ENCODE data around the gene ADIG. TPM values are rescaled to one million over a fixed set of nuclear protein-coding genes. Genes with fewer than 3 reads are reported as not detected.

ADIG gene
- total RNA-seq, 4 donors from 2014 or later: not detected

DNA sequence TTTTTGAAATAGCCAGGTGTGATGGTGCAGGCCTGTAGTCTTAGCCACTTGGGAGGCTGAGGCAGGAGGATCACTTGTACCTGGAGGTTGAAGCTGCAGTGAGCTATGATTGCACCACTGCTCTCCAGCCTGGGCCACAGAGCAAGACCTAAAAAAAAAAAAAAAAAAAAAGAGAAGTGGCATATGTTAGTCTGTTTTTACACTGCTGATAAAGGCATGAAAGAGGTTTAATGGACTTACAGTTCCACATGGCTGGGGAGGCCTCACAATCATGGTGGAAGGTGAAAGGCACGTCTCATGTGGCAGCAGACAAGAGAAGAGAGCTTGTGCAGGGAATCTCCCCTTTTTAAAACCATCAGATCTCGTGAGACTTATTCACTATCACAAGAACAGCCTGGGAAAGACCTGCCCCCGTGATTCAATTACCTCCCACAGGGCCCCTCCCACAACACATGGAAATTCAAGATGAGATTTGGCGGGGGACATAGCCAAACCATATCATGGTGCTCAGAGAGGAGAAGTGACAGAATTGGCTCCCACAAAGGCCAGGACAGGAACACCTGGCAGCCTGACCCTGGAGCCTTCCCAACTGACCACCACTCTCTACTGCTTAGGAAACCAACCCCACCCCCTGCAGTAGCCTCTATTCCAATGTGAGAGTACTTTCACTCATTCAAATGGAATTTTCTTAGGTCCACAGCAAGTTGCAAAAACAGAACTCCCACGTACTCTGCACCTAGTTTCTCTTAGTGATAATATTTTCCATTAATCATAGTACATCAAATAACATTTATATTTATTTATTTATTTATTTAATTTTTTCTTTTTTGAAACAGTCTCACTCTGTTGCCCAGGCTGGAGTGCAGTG is 50.4 kb downstream of the ADIG start:
- intact Hi-C loops (cut with DNase I): no loop called here

DNA sequence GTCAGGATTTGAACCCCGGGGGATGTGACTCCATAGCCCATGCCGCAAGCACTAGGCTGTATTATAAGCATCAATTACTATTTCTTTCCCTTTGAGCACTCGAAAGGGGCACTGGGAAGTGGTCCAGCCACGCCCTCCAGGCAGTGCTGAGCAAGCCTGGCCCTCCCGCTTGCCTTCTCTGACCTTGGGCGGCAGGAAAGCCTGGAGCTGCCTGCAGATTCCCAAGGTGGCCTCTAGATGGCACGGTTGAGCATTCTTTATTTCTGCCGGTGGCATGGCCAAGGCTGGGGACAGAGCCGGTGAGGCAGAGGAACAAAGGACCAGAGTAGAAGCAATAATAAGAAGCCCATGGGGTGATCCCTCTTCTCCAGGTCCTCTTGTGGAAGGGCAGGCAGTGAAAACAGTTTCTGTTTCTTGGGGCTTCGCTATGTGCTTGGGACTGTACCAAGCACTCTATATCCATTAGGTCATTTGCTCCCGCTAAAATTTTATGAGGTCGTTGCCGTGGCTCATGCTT is 52.6 kb downstream of the ADIG start:
- Histone ChIP-seq H3K36me3 (no peaks in the 10 kb centered on the region), H3K27me3 (peaks cover 0 to 44% (median 2%) of the 10 kb centered on the region in 4 donors), H3K27ac (replicated peaks in 1 of 4) (no peak overlapping the region), H3K9me3 (no peaks in the 10 kb centered on the region), H3K4me3 (no peak overlapping the region), H3K4me1 (peaks cover 0 to 6% (median 0%) of the 10 kb centered on the region in 4 donors)
- intact Hi-C loops (cut with DNase I): no loop called here
- 47% methylated on average over 11 of the region's 13 CpGs for WGBS
- no peak for DNase-seq (ENCODE audit: extremely low spot score)
- TF ChIP-seq POLR2AphosphoS5 (IDR thresholded peaks at IDR 0.05): no peak
- TF ChIP-seq, protein P1, sequence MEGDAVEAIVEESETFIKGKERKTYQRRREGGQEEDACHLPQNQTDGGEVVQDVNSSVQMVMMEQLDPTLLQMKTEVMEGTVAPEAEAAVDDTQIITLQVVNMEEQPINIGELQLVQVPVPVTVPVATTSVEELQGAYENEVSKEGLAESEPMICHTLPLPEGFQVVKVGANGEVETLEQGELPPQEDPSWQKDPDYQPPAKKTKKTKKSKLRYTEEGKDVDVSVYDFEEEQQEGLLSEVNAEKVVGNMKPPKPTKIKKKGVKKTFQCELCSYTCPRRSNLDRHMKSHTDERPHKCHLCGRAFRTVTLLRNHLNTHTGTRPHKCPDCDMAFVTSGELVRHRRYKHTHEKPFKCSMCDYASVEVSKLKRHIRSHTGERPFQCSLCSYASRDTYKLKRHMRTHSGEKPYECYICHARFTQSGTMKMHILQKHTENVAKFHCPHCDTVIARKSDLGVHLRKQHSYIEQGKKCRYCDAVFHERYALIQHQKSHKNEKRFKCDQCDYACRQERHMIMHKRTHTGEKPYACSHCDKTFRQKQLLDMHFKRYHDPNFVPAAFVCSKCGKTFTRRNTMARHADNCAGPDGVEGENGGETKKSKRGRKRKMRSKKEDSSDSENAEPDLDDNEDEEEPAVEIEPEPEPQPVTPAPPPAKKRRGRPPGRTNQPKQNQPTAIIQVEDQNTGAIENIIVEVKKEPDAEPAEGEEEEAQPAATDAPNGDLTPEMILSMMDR (IDR thresholded peaks at IDR 0.05): peak; percentile 59 to 95 (median 73)
- TF ChIP-seq POLR2A (IDR thresholded peaks at IDR 0.05; ENCODE audit: low read depth): no peak

More for the DNA sequence above, 50.4 kb downstream of the ADIG start:
- Histone ChIP-seq H3K4me3 (no peak overlapping the region), H3K36me3 (no peaks in the 10 kb centered on the region), H3K27me3 (peaks cover 0 to 44% (median 2%) of the 10 kb centered on the region in 4 donors), H3K4me1 (peaks cover 0 to 6% (median 0%) of the 10 kb centered on the region in 4 donors), H3K27ac (replicated peaks in 1 of 4) (no peak overlapping the region), H3K9me3 (no peaks in the 10 kb centered on the region)
- TF ChIP-seq EP300 (IDR thresholded peaks at IDR 0.05) (no peak), POLR2AphosphoS5 (IDR thresholded peaks at IDR 0.05) (no peak), POLR2A (IDR thresholded peaks at IDR 0.05; ENCODE audit: low read depth) (no peak)
- TF ChIP-seq, protein P1 (IDR thresholded peaks at IDR 0.05): no peak
- no peak for DNase-seq (ENCODE audit: extremely low spot score)
- WGBS: 58% methylated on average over 5 of the region's 5 CpGs

DNA sequence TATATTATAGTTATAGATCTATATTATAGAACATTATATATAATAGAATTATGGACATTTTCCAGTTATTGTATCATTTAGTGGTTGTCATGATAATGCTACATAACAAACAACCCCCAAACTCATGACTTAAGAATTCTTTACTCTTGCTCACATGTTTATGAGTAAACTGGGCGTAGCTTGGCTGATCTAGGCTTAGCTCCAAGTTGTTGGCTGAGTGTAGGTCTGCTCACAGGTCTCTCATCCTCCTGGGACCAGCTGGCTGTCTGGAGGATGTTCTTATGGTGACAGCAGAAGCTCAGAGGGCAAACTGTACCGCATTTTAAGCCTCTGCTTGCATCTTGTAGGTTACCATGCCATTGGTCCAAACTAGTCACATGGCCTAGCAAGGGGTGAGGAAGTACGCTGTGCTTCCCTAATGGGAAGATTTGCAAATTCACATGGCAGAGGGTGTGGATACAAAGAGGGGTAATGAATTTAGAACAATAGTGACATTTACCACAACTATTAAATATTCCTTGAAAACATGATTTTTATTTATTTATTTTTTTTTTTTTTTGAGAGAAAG is 54.8 kb downstream of the ADIG start:
- Histone ChIP-seq H3K4me1 (peaks cover 0 to 6% (median 0%) of the 10 kb centered on the region in 4 donors), H3K9me3 (no peaks in the 10 kb centered on the region), H3K4me3 (no peak overlapping the region), H3K27ac (replicated peaks in 1 of 4) (no peak overlapping the region), H3K27me3 (peaks cover 0 to 50% (median 2%) of the 10 kb centered on the region in 4 donors), H3K36me3 (no peaks in the 10 kb centered on the region)
- DNase-seq (ENCODE audit: extremely low spot score): no peak
- TF ChIP-seq EP300 (IDR thresholded peaks at IDR 0.05) (no peak), POLR2AphosphoS5 (IDR thresholded peaks at IDR 0.05) (no peak), POLR2A (IDR thresholded peaks at IDR 0.05; ENCODE audit: low read depth) (no peak)
- TF ChIP-seq, protein P1 (IDR thresholded peaks at IDR 0.05): no peak
- 46% methylated on average over 3 of the region's 3 CpGs for WGBS
- intact Hi-C loops (cut with DNase I): no loop called here

Other genes starting within 250 kb of the ADIG start
- under 1 TPM in 2 of 4 donors, not detected in 2; 0.13 to 0.33 TPM for gene LBP, start 234.7 kb upstream of the ADIG start, total RNA-seq
- 10 to 100 TPM; 12.8 to 19.4 (median 18.6) TPM for gene SNHG17, start 145.9 kb upstream of the ADIG start, total RNA-seq
- gene RALGAPB, start 108.4 kb upstream of the ADIG start, total RNA-seq: 10 to 100 TPM; 31.5 to 37.4 (median 35.5) TPM
- gene ARHGAP40, start 20.6 kb downstream of the ADIG start, total RNA-seq: under 1 TPM in 1 of 4 donors, not detected in 3; 0.42 TPM
- not detected for gene SLC32A1, start 143.3 kb downstream of the ADIG start, total RNA-seq
- 1 to 10 TPM; 5.8 to 9.8 (median 8.6) TPM for gene ACTR5, start 167.3 kb downstream of the ADIG start, total RNA-seq
- 10 to 100 TPM in 1 of 4 donors, 1 to 10 TPM in 3; 3.7 to 12.1 (median 6.8) TPM for gene PPP1R16B, start 224.5 kb downstream of the ADIG start, total RNA-seq